Esophagus muscularis mucosa (tissue), 4 donors: ENCODE data around the gene SRPRB. TPM values are rescaled to one million over a fixed set of nuclear protein-coding genes. Genes with fewer than 3 reads are reported as not detected.

ENCODE experiments used
- DNase-seq: peaks from one replicate; pipeline ENCODE4 v3.0.0-alpha.2; 2017; ENCODE audit errors: extremely low spot score
- H3K27ac ChIP-seq, 4 donors: fragments of 200-600 bp; sonication (generic); replicated peaks in 1 of 4; 1 replicate in 3 of 4; 2 replicates in 1 of 4; pipeline ENCODE4 v1.5.1; 2016 to 2019; ENCODE audit warnings: mild to moderate bottlenecking in 1 of 4
- H3K27me3 ChIP-seq, 4 donors: fragments of 200-600 bp; sonication (generic); one replicate each; pipeline versions ENCODE4 v1.5.1 to v1.6.0; 2016 to 2019
- H3K36me3 ChIP-seq, 4 donors: fragments of 200-600 bp; sonication (generic); one replicate each; pipeline ENCODE4 v1.5.1; 2016 to 2019
- H3K4me1 ChIP-seq, 4 donors: fragments of 200-600 bp; sonication (generic); one replicate each; pipeline ENCODE4 v1.5.1; 2016 to 2019
- H3K4me3 ChIP-seq, 4 donors: fragments of 200-600 bp; sonication (generic); 1 replicate in 2 of 4; 2 replicates in 2 of 4; pipeline ENCODE4 v1.5.1; 2016 to 2019; ENCODE audit warnings: mild to moderate bottlenecking in 4 of 4, moderate library complexity in 1 of 4
- H3K9me3 ChIP-seq, 4 donors: fragments of 200-600 bp; sonication (generic); 1 replicate in 3 of 4; 2 replicates in 1 of 4; pipeline ENCODE4 v1.5.1; 2016 to 2019
- EP300 ChIP-seq: sonication (generic); formaldehyde crosslinking; IDR thresholded peaks from one replicate; pipeline ENCODE4 v1.6.1; 2017; ENCODE audit warnings: antibody characterized with exemption
- POLR2A ChIP-seq: fragments of 450-650 bp; IDR thresholded peaks from one replicate; pipeline ENCODE4 v1.6.1; 2017; ENCODE audit warnings: antibody characterized with exemption, moderate library complexity, mild to moderate bottlenecking, low read depth
- POLR2AphosphoS5 ChIP-seq, 2 donors: sonication (generic); formaldehyde crosslinking; IDR thresholded peaks; one replicate each; pipeline ENCODE4 v1.6.1; 2017; ENCODE audit warnings: antibody characterized with exemption in 2 of 2
- WGBS: methylation state at CpG from one replicate; pipeline ENCODE4 v1.1.5; 2018; 5-methylcytosine and 5-hydroxymethylcytosine counted together
- intact Hi-C: fragments of 100-400 bp; cut with DNase I; formaldehyde crosslinking; loops from one replicate; pipeline ENCODE4 v1.15.1; 2023
- total RNA-seq, 4 donors: library from RNA; depleted of rRNA; stranded (reverse); fragments of >200 nt; gene quantifications; one replicate each; pipeline versions ENCODE4 v1.1.0 to v1.2.1, GENCODE V29; 2016
- TF ChIP-seq, protein P1 (sequence below), 3 experiments: fragments of 200-600 bp in 2 of 3; fragments of 450-650 bp in 1 of 3; sonication (generic) in 2 of 3; IDR thresholded peaks; one replicate each; pipeline ENCODE4 v1.5.1; 2017 to 2019; ENCODE audit warnings: antibody characterized with exemption in 3 of 3, mild to moderate bottlenecking in 2 of 3, moderate library complexity in 1 of 3

SRPRB gene
- total RNA-seq, 4 donors from 2014 or later, result 11.2 to 28.2 (median 18.5) TPM

DNA sequence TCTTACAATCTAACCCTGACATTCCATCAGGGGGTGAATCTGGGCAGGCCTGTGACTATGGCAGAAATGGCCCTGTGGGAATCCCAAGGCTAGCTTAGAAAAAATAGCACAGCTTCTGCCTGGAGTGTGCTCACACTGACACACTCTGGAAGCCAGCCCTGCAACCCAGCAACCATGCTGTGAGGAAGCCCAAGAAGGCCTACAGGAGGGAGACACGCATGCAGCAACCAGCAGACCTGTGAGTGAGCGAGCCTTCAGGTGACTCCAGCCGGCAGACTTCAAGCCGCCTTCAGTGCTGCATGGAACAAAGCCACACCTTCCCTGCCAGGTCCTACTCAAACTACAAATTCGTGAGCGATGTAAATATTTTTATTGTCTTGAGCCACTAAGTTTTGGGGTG lies 64.0 kb downstream of the SRPRB start:
- WGBS, result 98% methylated on average over 6 of the region's 6 CpGs
- intact Hi-C loops, result no loop called here
- Histone ChIP-seq H3K4me1 (peaks cover 0 to 20% (median 17%) of the 10 kb centered on the region in 4 donors), H3K27me3 (no peaks in the 10 kb centered on the region), H3K27ac (no peak overlapping the region), H3K36me3 (no peaks in the 10 kb centered on the region), H3K4me3 (no peak overlapping the region), H3K9me3 (no peaks in the 10 kb centered on the region)
- TF ChIP-seq POLR2A, result no peak
- TF ChIP-seq, protein P1, sequence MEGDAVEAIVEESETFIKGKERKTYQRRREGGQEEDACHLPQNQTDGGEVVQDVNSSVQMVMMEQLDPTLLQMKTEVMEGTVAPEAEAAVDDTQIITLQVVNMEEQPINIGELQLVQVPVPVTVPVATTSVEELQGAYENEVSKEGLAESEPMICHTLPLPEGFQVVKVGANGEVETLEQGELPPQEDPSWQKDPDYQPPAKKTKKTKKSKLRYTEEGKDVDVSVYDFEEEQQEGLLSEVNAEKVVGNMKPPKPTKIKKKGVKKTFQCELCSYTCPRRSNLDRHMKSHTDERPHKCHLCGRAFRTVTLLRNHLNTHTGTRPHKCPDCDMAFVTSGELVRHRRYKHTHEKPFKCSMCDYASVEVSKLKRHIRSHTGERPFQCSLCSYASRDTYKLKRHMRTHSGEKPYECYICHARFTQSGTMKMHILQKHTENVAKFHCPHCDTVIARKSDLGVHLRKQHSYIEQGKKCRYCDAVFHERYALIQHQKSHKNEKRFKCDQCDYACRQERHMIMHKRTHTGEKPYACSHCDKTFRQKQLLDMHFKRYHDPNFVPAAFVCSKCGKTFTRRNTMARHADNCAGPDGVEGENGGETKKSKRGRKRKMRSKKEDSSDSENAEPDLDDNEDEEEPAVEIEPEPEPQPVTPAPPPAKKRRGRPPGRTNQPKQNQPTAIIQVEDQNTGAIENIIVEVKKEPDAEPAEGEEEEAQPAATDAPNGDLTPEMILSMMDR (IDR thresholded peaks at IDR 0.05), result no peak
- no peak for DNase-seq

DNA sequence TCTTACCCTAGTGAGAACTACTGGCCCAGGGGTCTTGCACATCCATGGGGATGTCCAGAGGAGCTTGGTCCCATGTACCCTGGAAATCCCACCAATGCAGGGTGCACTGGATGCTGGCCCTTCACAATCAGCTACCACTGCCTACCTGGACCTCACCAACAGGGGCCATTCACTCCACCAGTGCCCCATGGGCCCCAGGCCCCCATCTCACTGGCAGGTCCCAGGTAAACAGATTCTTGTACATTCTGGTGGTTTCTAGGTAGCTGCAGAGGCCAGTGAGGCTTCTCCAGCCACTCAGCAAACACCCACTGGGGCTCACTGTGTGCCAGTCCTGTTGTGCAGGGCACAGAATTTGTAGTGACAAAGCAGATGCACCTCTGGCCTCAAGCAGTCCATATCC lies 65.2 kb downstream of the SRPRB start:
- no peak for TF ChIP-seq POLR2AphosphoS5 (IDR thresholded peaks at IDR 0.05)
- no peak for TF ChIP-seq EP300
- TF ChIP-seq POLR2A, result no peak
- TF ChIP-seq, protein P1 (IDR thresholded peaks at IDR 0.05), result no peak
- Histone ChIP-seq H3K4me3 (no peak overlapping the region), H3K27me3 (no peaks in the 10 kb centered on the region), H3K4me1 (peaks cover 0 to 20% (median 17%) of the 10 kb centered on the region in 4 donors), H3K9me3 (no peaks in the 10 kb centered on the region), H3K36me3 (no peaks in the 10 kb centered on the region), H3K27ac (no peak overlapping the region)
- no peak for DNase-seq
- intact Hi-C loops, result no loop called here

Other genes with a start within 250 kb of the SRPRB start
- gene CDV3, start 232.1 kb upstream of the SRPRB start, total RNA-seq, result 100 to 1,000 TPM; 136 to 249 (median 195) TPM
- 10 to 100 TPM; 15.6 to 29.1 (median 17.5) TPM for gene TOPBP1, start 143.9 kb upstream of the SRPRB start, total RNA-seq
- gene TF, start 59.4 kb upstream of the SRPRB start, total RNA-seq, result 1 to 10 TPM in 1 of 4 donors, under 1 TPM in 3; under 0.01 to 3.1 (median 0.28) TPM
- gene RAB6B, start 90.1 kb downstream of the SRPRB start, total RNA-seq, result 10 to 100 TPM in 2 of 4 donors, 1 to 10 TPM in 2; 6.2 to 11.9 (median 10.5) TPM
- 10 to 100 TPM in 3 of 4 donors, 1 to 10 TPM in 1; 8.3 to 17.6 (median 13.8) TPM for gene SLCO2A1, start 224.1 kb downstream of the SRPRB start, total RNA-seq